HK-2 (cell line): Measurements from ENCODE around the gene SMIM26.
A peak's percentile ranks its signal among the peaks of the same experiment; 100 is the strongest.
"Not testable (repeated sequence)": the region's sequence is repeated elsewhere in the genome, so short reads cannot be mapped to it uniquely, and the experiment has no call there.

ENCODE experiments used
- DNase-seq: peaks from one replicate; pipeline ENCODE4 v3.0.0-alpha.2; 2018; ENCODE audit not compliant: unreplicated experiment

The SMIM26 gene

GRCh38 chr20:18566892-18567738, at the start of gene SMIM26:
TSS of gene SMIM26 (plus strand) at chr20:18567432. CDS start at chr20:18567479, 47 bp downstream.
- peak; percentile 96 for DNase-seq

- peak; percentile 63 for DNase-seq
Observed at GRCh38 chr20:18522066-18522465, 45.2 kb upstream of the SMIM26 start.

GRCh38 chr20:18523066-18523465, 44.2 kb upstream of the SMIM26 start:
- no peak for DNase-seq

GRCh38 chr20:18524646-18525045, 42.6 kb upstream of the SMIM26 start:
- DNase-seq = peak; percentile 46

- not testable (repeated sequence) for DNase-seq
Observed at GRCh38 chr20:18526761-18527160, 40.5 kb upstream of the SMIM26 start.

GRCh38 chr20:18527339-18527738, 39.9 kb upstream of the SMIM26 start:
- DNase-seq = no peak

GRCh38 chr20:18527836-18528235, 39.4 kb upstream of the SMIM26 start:
- DNase-seq = peak; percentile 38

- DNase-seq = no peak
Observed at GRCh38 chr20:18529041-18529440, 38.2 kb upstream of the SMIM26 start.

- no peak for DNase-seq
Observed at GRCh38 chr20:18532626-18533025, 34.6 kb upstream of the SMIM26 start.

- DNase-seq = no peak
Observed at GRCh38 chr20:18533491-18533890, 33.7 kb upstream of the SMIM26 start.

GRCh38 chr20:18533978-18534644, 33.1 kb upstream of the SMIM26 start:
- no peak for DNase-seq

- no peak for DNase-seq
Observed at GRCh38 chr20:18537651-18538050, 29.6 kb upstream of the SMIM26 start.

GRCh38 chr20:18541741-18542140, 25.5 kb upstream of the SMIM26 start:
- DNase-seq = no peak

GRCh38 chr20:18543216-18543615, 24.0 kb upstream of the SMIM26 start:
- DNase-seq = no peak

- no peak for DNase-seq
Observed at GRCh38 chr20:18543932-18544331, 23.3 kb upstream of the SMIM26 start.

GRCh38 chr20:18545566-18545965, 21.7 kb upstream of the SMIM26 start:
- DNase-seq = no peak

GRCh38 chr20:18548465-18548864, 18.8 kb upstream of the SMIM26 start:
- no peak for DNase-seq

- no peak for DNase-seq
Observed at GRCh38 chr20:18553746-18554145, 13.5 kb upstream of the SMIM26 start.

- DNase-seq = no peak
Observed at GRCh38 chr20:18567739-18568091, 483 bp downstream of the SMIM26 start.

- DNase-seq = no peak
Observed at GRCh38 chr20:18571009-18571408, 3.8 kb downstream of the SMIM26 start.

GRCh38 chr20:18571578-18571977, 4.3 kb downstream of the SMIM26 start:
- DNase-seq = no peak

GRCh38 chr20:18577942-18578341, 10.7 kb downstream of the SMIM26 start:
- no peak for DNase-seq

GRCh38 chr20:18578581-18578980, 11.3 kb downstream of the SMIM26 start:
- DNase-seq = no peak
